GM12878 (cell line): ENCODE results near the gene PPFIBP1. TPM values are rescaled to one million over a fixed set of nuclear protein-coding genes. Genes with fewer than 3 reads are reported as not detected.

Experiments
- ATAC-seq: fragments of 200-7000 bp; cut with Tn5 transposase; 3 replicates; pipeline ENCODE4 v1.9.1; 2020; ENCODE audit warnings: mild to moderate bottlenecking, moderate library complexity
- BruUV-seq: library from RNA; stranded (reverse); fragments of 400-500 nt; replicated peaks from 2 replicates; lab custom pipeline; 2021; lab: Mats Ljungman, UMichigan
- CTCF ChIA-PET: fragments of 300-600 bp; sonication (Branson Sonifier 250); formaldehyde crosslinking; extraction: SDS; loops from one replicate; lab custom pipeline; 2021; ENCODE audit warnings: inconsistent platforms; lab: Yijun Ruan, JAX
- POLR2A ChIA-PET: fragments of 350-600 bp; formaldehyde crosslinking; extraction: SDS; loops from one replicate; lab custom pipeline; 2021; ENCODE audit warnings: inconsistent platforms; lab: Charles Lee
- RAD21 ChIA-PET: fragments of 300-600 bp; sonication (Branson Sonifier 250); formaldehyde crosslinking; loops from one replicate; lab custom pipeline; 2023; ENCODE audit warnings: antibody characterized with exemption; ENCODE audit not compliant: unreplicated experiment; lab: Charles Lee
- SMC1A ChIA-PET: fragments of 300-600 bp; sonication (Branson Sonifier 250); formaldehyde crosslinking; loops from one replicate; lab custom pipeline; 2023; ENCODE audit not compliant: unreplicated experiment, uncharacterized antibody; lab: Charles Lee
- DNase-seq: peaks from one replicate; pipeline ENCODE4 v3.0.0-alpha.2; 2011; ENCODE audit warnings: low read depth, low spot score
- FAIRE-seq: peaks from 3 replicates; lab custom pipeline; 2011; peaks lifted over from hg19 to GRCh38; lab: Jason Lieb, UNC
- H2AFZ ChIP-seq: 2 replicates; pipeline ENCODE4 v1.6.0; 2011; ENCODE audit warnings: low read depth, low read length, control low read depth; ENCODE audit not compliant: control insufficient read depth
- H3K27ac ChIP-seq: 2 replicates; pipeline ENCODE4 v1.5.1; 2011; ENCODE audit warnings: control low read depth; ENCODE audit not compliant: control insufficient read depth, insufficient read depth
- H3K27me3 ChIP-seq, 2 experiments: replicated peaks in 1 of 2; 2 replicates each; pipeline versions ENCODE4 v1.6.0 to v1.6.1; 2011; ENCODE audit warnings: low read length in 1 of 2; ENCODE audit not compliant: control insufficient read depth in 2 of 2, insufficient read depth in 2 of 2
- H3K36me3 ChIP-seq, 2 experiments: 2 replicates each; pipeline ENCODE4 v1.5.1; 2011; ENCODE audit warnings: low read length in 1 of 2; ENCODE audit not compliant: control insufficient read depth in 2 of 2, insufficient read depth in 2 of 2
- H3K4me1 ChIP-seq: 2 replicates; pipeline ENCODE4 v1.6.1; 2011; ENCODE audit warnings: mild to moderate bottlenecking, low read length, moderate library complexity, mixed read lengths; ENCODE audit not compliant: control insufficient read depth, insufficient read depth
- H3K4me2 ChIP-seq: 2 replicates; pipeline ENCODE4 v1.6.0; 2011; ENCODE audit warnings: control low read depth; ENCODE audit not compliant: control insufficient read depth, insufficient read depth
- H3K4me3 ChIP-seq: fragments of 200-600 bp; sonication (generic); 2 replicates; pipeline ENCODE4 v1.5.1; 2016
- H3K79me2 ChIP-seq: 2 replicates; pipeline ENCODE4 v1.6.0; 2011; ENCODE audit warnings: low read length; ENCODE audit not compliant: control insufficient read depth, insufficient read depth
- H3K9ac ChIP-seq: 2 replicates; pipeline ENCODE4 v1.8.0; 2011; ENCODE audit warnings: low read length, control low read depth, mixed read lengths; ENCODE audit not compliant: control insufficient read depth, insufficient read depth
- H3K9me3 ChIP-seq: replicated peaks from 3 replicates; pipeline ENCODE4 v1.5.1; 2011; ENCODE audit warnings: mild to moderate bottlenecking, low read length; ENCODE audit not compliant: control insufficient read depth, insufficient read depth
- H4K20me1 ChIP-seq: 2 replicates; pipeline ENCODE4 v1.6.0; 2011; ENCODE audit not compliant: control insufficient read depth, insufficient read depth
- BCLAF1 ChIP-seq: fragments of 450-650 bp; IDR thresholded peaks from 2 replicates; pipeline ENCODE4 v1.6.1; 2017; ENCODE audit warnings: antibody characterized with exemption, mild to moderate bottlenecking, moderate library complexity
- CEBPB ChIP-seq, 2 experiments: fragments of 150-350 bp in 1 of 2; IDR thresholded peaks; 2 replicates each; pipeline ENCODE4 v1.6.1; 2012 to 2014; ENCODE audit warnings: low read depth in 2 of 2, low read length in 2 of 2, borderline replicate concordance in 1 of 2, inconsistent platforms in 1 of 2
- CTCF ChIP-seq, 3 experiments: IDR thresholded peaks in 2 of 3; conservative IDR thresholded peaks in 1 of 3; 2 replicates each; pipeline ENCODE4 v1.5.1; 2011; ENCODE audit warnings: low read depth in 3 of 3, low read length in 3 of 3, mild to moderate bottlenecking in 3 of 3, control low read depth in 2 of 3, moderate library complexity in 2 of 3, inconsistent platforms in 1 of 3, mixed read lengths in 1 of 3; ENCODE audit not compliant: control insufficient read depth in 2 of 3, insufficient read depth in 1 of 3; ENCODE audit errors: extremely low read depth in 1 of 3
- HDAC2 ChIP-seq: fragments of 200-600 bp; sonication (generic); IDR thresholded peaks from 2 replicates; pipeline ENCODE4 v1.6.1; 2017
- IRF5 ChIP-seq: fragments of 450-650 bp; IDR thresholded peaks from 2 replicates; pipeline ENCODE4 v1.6.1; 2017; ENCODE audit warnings: borderline replicate concordance
- KAT2A ChIP-seq: conservative IDR thresholded peaks from 2 replicates; pipeline ENCODE4 v1.6.1; 2011; ENCODE audit warnings: low read depth, low read length; ENCODE audit not compliant: control insufficient read depth
- MYB ChIP-seq: fragments of 150-350 bp; IDR thresholded peaks from 2 replicates; pipeline ENCODE4 v1.6.1; 2014; ENCODE audit warnings: mild to moderate bottlenecking, low read depth, low read length, borderline replicate concordance
- NFXL1 ChIP-seq: fragments of 450-650 bp; IDR thresholded peaks from 2 replicates; pipeline ENCODE4 v1.6.1; 2017; ENCODE audit warnings: antibody characterized with exemption, mild to moderate bottlenecking, borderline replicate concordance
- RAD21 ChIP-seq: IDR thresholded peaks from 2 replicates; pipeline ENCODE4 v1.6.1; 2011; ENCODE audit warnings: mild to moderate bottlenecking, low read depth, low read length, moderate library complexity; ENCODE audit not compliant: insufficient read depth
- SMC3 ChIP-seq: IDR thresholded peaks from 2 replicates; pipeline ENCODE4 v1.6.1; 2011; ENCODE audit warnings: low read length, improper control_type of control experiment, borderline replicate concordance
- TCF12 ChIP-seq: IDR thresholded peaks from 2 replicates; pipeline ENCODE4 v1.6.1; 2011; ENCODE audit warnings: low read depth, mild to moderate bottlenecking, low read length
- YY1 ChIP-seq: IDR thresholded peaks from 2 replicates; pipeline ENCODE4 v1.6.1; 2011; ENCODE audit warnings: low read depth, mild to moderate bottlenecking, low read length
- WGBS: methylation state at CpG from one replicate; pipeline ENCODE4 v1.1.6; 2016; ENCODE audit warnings: low lambda C conversion rate; ENCODE audit not compliant: insufficient replicate concordance, insufficient coverage; ENCODE audit errors: missing lambda C conversion rate; 5-methylcytosine and 5-hydroxymethylcytosine counted together
- in situ Hi-C: fragments of 300-500 bp; cut with MboI; formaldehyde crosslinking; loops from 9 replicates; pipeline ENCODE4 v1.14.3; 2018; ENCODE audit warnings: mixed read lengths
- intact Hi-C: fragments of 100-400 bp; cut with micrococcal nuclease; formaldehyde crosslinking; loops from one replicate; pipeline ENCODE4 v1.14.2; 2022; ENCODE audit not compliant: unreplicated experiment
- polyA plus RNA-seq, 11 experiments: library from polyadenylated mRNA; depleted of rRNA in 4 of 11; unstranded in 6 of 11; stranded (reverse) in 5 of 11; fragments of >200 nt; fragmentation: Nextera tagmentation in 4 of 11; fragmentation: Illumina TruSeq in 1 of 11; extraction: Ambion mirVana in 4 of 11; extraction: Trizol in 1 of 11; gene quantifications; 1 replicate in 1 of 11; 2 replicates in 10 of 11; pipeline versions ENCODE4 v1.2.1 to v1.2.3, GENCODE V29; 2011 to 2016; ENCODE audit warnings: inconsistent platforms in 2 of 11, missing spikeins in 2 of 11, low read depth in 1 of 11
- total RNA-seq, 4 experiments: library from RNA; depleted of rRNA in 3 of 4; stranded (reverse); fragments of >200 nt in 3 of 4; fragmentation: Illumina TruSeq in 1 of 4; extraction: Trizol in 1 of 4; gene quantifications; 2 replicates each; pipeline versions ENCODE4 v1.2.1 to v1.2.3, GENCODE V29; 2013 to 2021

The PPFIBP1 gene
- total and polyA plus RNA-seq, 10 of the 15 experiments (the other 5 are each of a cell fraction or from before 2014, with no cell fraction given) = 0.47 to 7.8 (median 3.6) TPM

- H3K36me3 ChIP-seq = peaks cover 5 to 13% of the 10 kb centered on the region in 2 experiments; a peak in 3 of 4 replicates
- H3K9me3 ChIP-seq = no peaks in the 10 kb centered on the region
- H3K27me3 ChIP-seq = no peaks in the 10 kb centered on the region
- ChIA-PET POLR2A (interaction anchor here (0.6 to 1.0 kb wide), 2 partner anchors 88 to 206 kb away, joined by 4 read pairs; no protein-coding TSS in a partner anchor), SMC1A (interaction anchor here (1.0 to 6.6 kb wide), 11 partner anchors 8 to 1140 kb away, joined by 3 to 70 read pairs (median 4); no protein-coding TSS in a partner anchor), CTCF (interaction anchor here (0.6 to 7.4 kb wide), 32 partner anchors 9 to 1890 kb away, joined by 3 to 122 read pairs (median 4); no protein-coding TSS in a partner anchor), RAD21 (interaction anchor here (0.6 to 3.4 kb wide), 16 partner anchors 10 to 1267 kb away, joined by 3 to 43 read pairs (median 3); partner anchors contain the start of genes KLHL42 and MANSC4)
- ATAC-seq = peak; percentile 83
- in situ Hi-C loops (loop anchor here (5.0 kb wide), 2 partner anchors 209 to 1144 kb away; no protein-coding TSS in a partner anchor), intact Hi-C loops (loop anchor here (1.0 to 2.0 kb wide), 4 partner anchors 47 to 1140 kb away; partner anchors contain the start of genes KLHL42 and MANSC4)
- DNase-seq = no peak
- no peak overlapping the region for H3K9ac ChIP-seq
- H3K4me2 ChIP-seq = no peak overlapping the region
- H3K79me2 ChIP-seq = no peaks in the 10 kb centered on the region; the same call in 1 of the 2 replicates
- H3K27ac ChIP-seq = no peak overlapping the region
- no TSS peak for BruUV-seq
- 1% methylated on average over 3 of the region's 3 CpGs for WGBS
- no peak overlapping the region for H2AFZ ChIP-seq
- peak; percentile 96 for FAIRE-seq
- no peaks in the 10 kb centered on the region for H3K4me1 ChIP-seq
- H4K20me1 ChIP-seq = no peaks in the 10 kb centered on the region
- H3K4me3 ChIP-seq = no peak overlapping the region
- TF ChIP-seq YY1 = 0 out of 2 replicates have a peak, but pooled peaks have one; percentile 10
- TF ChIP-seq IRF5 = no peak
- TF ChIP-seq CTCF (IDR thresholded peaks at IDR 0.05 in 2 of 3, conservative IDR thresholded peaks at IDR 0.05 in 1 of 3; ENCODE audit: control insufficient read depth in 2 of 3, extremely low read depth in 1 of 3, insufficient read depth in 1 of 3, low read depth in 3 of 3, low read length in 3 of 3) = peak; percentile 70 to 86 (median 81)
- no peak for TF ChIP-seq BCLAF1
- no peak for TF ChIP-seq CEBPB (IDR thresholded peaks at IDR 0.05; ENCODE audit: borderline replicate concordance in 1 of 2, low read depth in 2 of 2, low read length in 2 of 2)
- no peak for TF ChIP-seq NFXL1
- TF ChIP-seq MYB = no peak
- no peak for TF ChIP-seq KAT2A
- TF ChIP-seq SMC3 = peak; percentile 91
- no peak for TF ChIP-seq HDAC2
- TF ChIP-seq TCF12 = no peak
- peak; percentile 96 for TF ChIP-seq RAD21
These were observed 209.1 kb downstream of the PPFIBP1 start for GRCh38 chr12:27733052-27733656.
